Panc1 (cell line): ENCODE measurements around the gene KCNN2.

Source experiments
- POLR2AphosphoS5 ChIP-seq: IDR thresholded peaks from 2 replicates; pipeline ENCODE4 v1.6.1; 2012; ENCODE audit warnings: mild to moderate bottlenecking, low read depth, low read length, moderate library complexity
- TCF7L2 ChIP-seq: IDR thresholded peaks from 2 replicates; pipeline ENCODE4 v1.6.1; 2011; ENCODE audit warnings: mild to moderate bottlenecking, low read depth, low read length, inconsistent platforms
- TF ChIP-seq, protein P1 (sequence below): fragments of 450-650 bp; IDR thresholded peaks from 2 replicates; pipeline ENCODE4 v1.5.1; 2017; ENCODE audit warnings: mild to moderate bottlenecking
- TF ChIP-seq, protein P2 (sequence below), 2 experiments: IDR thresholded peaks; 2 replicates each; pipeline ENCODE4 v1.6.1; 2011 to 2012; ENCODE audit warnings: low read depth in 2 of 2, control low read depth in 1 of 2, low read length in 1 of 2, mild to moderate bottlenecking in 1 of 2, moderate library complexity in 1 of 2; ENCODE audit not compliant: insufficient read depth in 1 of 2

DNA sequence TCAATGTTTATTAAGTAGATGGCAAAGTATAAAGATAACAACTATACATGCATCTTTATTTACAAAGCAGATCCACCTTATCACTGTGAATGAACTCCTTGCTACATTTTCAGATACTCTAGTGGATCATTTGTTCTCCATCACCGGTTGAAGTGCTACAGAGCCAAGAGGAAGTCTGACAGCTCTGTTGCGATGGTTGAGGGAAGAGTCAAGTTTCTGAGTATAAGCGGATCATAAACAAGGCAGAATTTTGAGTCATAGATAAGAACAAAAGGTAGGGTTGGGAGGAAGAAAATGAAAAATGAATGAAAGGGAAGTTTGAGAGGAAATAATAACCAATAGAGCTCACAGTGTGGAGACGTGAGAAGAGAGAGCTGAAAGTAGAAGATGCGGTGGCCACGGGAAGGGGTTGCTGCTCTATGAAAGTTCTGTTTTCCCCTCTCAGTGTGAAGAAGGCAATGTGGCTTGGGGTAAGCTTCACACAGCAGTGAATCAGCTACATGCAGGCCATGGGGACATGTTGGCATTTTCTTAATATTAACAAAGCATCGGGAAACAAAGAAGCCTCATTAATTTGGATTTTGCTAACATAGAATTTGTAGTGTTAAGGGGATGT lies 30.8 kb upstream of the KCNN2 start:
- TF ChIP-seq, protein P1, sequence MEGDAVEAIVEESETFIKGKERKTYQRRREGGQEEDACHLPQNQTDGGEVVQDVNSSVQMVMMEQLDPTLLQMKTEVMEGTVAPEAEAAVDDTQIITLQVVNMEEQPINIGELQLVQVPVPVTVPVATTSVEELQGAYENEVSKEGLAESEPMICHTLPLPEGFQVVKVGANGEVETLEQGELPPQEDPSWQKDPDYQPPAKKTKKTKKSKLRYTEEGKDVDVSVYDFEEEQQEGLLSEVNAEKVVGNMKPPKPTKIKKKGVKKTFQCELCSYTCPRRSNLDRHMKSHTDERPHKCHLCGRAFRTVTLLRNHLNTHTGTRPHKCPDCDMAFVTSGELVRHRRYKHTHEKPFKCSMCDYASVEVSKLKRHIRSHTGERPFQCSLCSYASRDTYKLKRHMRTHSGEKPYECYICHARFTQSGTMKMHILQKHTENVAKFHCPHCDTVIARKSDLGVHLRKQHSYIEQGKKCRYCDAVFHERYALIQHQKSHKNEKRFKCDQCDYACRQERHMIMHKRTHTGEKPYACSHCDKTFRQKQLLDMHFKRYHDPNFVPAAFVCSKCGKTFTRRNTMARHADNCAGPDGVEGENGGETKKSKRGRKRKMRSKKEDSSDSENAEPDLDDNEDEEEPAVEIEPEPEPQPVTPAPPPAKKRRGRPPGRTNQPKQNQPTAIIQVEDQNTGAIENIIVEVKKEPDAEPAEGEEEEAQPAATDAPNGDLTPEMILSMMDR, result no peak
- TF ChIP-seq TCF7L2, result no peak
- TF ChIP-seq POLR2AphosphoS5, result no peak
- TF ChIP-seq, protein P2, sequence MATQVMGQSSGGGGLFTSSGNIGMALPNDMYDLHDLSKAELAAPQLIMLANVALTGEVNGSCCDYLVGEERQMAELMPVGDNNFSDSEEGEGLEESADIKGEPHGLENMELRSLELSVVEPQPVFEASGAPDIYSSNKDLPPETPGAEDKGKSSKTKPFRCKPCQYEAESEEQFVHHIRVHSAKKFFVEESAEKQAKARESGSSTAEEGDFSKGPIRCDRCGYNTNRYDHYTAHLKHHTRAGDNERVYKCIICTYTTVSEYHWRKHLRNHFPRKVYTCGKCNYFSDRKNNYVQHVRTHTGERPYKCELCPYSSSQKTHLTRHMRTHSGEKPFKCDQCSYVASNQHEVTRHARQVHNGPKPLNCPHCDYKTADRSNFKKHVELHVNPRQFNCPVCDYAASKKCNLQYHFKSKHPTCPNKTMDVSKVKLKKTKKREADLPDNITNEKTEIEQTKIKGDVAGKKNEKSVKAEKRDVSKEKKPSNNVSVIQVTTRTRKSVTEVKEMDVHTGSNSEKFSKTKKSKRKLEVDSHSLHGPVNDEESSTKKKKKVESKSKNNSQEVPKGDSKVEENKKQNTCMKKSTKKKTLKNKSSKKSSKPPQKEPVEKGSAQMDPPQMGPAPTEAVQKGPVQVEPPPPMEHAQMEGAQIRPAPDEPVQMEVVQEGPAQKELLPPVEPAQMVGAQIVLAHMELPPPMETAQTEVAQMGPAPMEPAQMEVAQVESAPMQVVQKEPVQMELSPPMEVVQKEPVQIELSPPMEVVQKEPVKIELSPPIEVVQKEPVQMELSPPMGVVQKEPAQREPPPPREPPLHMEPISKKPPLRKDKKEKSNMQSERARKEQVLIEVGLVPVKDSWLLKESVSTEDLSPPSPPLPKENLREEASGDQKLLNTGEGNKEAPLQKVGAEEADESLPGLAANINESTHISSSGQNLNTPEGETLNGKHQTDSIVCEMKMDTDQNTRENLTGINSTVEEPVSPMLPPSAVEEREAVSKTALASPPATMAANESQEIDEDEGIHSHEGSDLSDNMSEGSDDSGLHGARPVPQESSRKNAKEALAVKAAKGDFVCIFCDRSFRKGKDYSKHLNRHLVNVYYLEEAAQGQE (IDR thresholded peaks at IDR 0.05; ENCODE audit: insufficient read depth in 1 of 2, low read depth in 2 of 2, low read length in 1 of 2), result no peak
